SU-DHL-6 (cell line): Measurements from ENCODE around the gene ELANE.

ENCODE experiments used
- EZH2phosphoT487 ChIP-seq: fragments of 200-600 bp; sonication (generic), shearing (Covaris generic); conservative IDR thresholded peaks from 2 replicates; pipeline ENCODE4 v1.6.1; 2018; ENCODE audit warnings: mild to moderate bottlenecking, antibody characterized with exemption, low read length, moderate library complexity, mixed read lengths
- TF ChIP-seq, protein P1 (sequence below): fragments of 200-600 bp; sonication (generic); IDR thresholded peaks from one replicate; pipeline ENCODE4 v1.5.1; 2017; ENCODE audit warnings: antibody characterized with exemption, mild to moderate bottlenecking, low read length, moderate library complexity; ENCODE audit not compliant: insufficient read depth, poor library complexity, severe bottlenecking

DNA sequence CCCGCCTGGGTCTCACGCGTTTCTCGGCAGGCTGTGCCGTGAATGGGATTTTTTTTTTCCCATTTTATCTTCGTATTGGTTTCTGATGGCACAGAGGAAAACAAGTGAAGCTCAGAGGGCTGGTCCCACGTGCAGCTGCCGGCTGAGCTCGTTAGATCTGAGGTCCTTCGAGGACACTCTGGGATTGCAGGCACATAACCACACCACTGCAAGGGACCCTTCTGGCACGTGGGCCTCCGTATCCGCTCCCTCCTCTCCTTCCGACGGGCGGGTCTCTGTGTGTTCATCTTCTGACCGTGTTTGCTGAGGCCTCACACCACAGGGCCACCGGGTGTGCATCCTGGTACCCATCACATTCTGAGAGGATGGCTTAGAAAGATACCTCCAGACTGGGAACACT is 24.0 kb downstream of the ELANE start:
- TF ChIP-seq, protein P1, sequence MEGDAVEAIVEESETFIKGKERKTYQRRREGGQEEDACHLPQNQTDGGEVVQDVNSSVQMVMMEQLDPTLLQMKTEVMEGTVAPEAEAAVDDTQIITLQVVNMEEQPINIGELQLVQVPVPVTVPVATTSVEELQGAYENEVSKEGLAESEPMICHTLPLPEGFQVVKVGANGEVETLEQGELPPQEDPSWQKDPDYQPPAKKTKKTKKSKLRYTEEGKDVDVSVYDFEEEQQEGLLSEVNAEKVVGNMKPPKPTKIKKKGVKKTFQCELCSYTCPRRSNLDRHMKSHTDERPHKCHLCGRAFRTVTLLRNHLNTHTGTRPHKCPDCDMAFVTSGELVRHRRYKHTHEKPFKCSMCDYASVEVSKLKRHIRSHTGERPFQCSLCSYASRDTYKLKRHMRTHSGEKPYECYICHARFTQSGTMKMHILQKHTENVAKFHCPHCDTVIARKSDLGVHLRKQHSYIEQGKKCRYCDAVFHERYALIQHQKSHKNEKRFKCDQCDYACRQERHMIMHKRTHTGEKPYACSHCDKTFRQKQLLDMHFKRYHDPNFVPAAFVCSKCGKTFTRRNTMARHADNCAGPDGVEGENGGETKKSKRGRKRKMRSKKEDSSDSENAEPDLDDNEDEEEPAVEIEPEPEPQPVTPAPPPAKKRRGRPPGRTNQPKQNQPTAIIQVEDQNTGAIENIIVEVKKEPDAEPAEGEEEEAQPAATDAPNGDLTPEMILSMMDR = no peak
- no peak for TF ChIP-seq EZH2phosphoT487
